LNCaP clone FGC (cell line): ENCODE measurements around the gene NET1.

Source experiments
- DNase-seq: peaks from one replicate; pipeline ENCODE4 v3.0.0-alpha.2; 2011; ENCODE audit warnings: low read depth
- H3K4me3 ChIP-seq: 2 replicates; pipeline ENCODE4 v1.5.1; 2011; ENCODE audit warnings: mild to moderate bottlenecking, low read depth, low read length, control low read depth
- TF ChIP-seq, protein P1 (sequence below): IDR thresholded peaks from 2 replicates; pipeline ENCODE4 v1.5.1; 2012; ENCODE audit warnings: mild to moderate bottlenecking; ENCODE audit not compliant: control insufficient read depth, insufficient read depth; ENCODE audit errors: extremely low read depth

NET1 gene

DNA sequence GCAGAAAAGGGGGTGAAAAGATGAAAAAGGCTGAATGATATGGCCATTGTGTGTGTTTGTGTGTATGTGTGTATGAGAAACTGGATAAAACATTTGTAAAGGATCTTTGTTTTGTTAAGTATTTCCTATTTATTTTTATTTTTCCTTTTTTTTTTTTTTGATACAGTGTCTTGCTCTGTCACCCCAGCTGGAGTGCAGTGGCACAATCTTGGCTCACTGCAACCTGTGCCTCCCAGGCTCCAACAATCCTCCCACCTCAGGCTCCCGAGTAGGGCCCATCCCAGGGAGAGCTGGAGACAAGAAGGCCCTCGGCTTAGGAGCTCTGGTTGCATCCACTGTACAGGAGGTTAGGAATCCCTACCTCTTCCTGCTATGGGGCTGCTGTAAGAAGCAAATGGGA lies 93.9 kb downstream of the NET1 start:
- no peak overlapping the region for H3K4me3 ChIP-seq
- DNase-seq, result no peak
- TF ChIP-seq, protein P1, sequence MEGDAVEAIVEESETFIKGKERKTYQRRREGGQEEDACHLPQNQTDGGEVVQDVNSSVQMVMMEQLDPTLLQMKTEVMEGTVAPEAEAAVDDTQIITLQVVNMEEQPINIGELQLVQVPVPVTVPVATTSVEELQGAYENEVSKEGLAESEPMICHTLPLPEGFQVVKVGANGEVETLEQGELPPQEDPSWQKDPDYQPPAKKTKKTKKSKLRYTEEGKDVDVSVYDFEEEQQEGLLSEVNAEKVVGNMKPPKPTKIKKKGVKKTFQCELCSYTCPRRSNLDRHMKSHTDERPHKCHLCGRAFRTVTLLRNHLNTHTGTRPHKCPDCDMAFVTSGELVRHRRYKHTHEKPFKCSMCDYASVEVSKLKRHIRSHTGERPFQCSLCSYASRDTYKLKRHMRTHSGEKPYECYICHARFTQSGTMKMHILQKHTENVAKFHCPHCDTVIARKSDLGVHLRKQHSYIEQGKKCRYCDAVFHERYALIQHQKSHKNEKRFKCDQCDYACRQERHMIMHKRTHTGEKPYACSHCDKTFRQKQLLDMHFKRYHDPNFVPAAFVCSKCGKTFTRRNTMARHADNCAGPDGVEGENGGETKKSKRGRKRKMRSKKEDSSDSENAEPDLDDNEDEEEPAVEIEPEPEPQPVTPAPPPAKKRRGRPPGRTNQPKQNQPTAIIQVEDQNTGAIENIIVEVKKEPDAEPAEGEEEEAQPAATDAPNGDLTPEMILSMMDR, result no peak

DNA sequence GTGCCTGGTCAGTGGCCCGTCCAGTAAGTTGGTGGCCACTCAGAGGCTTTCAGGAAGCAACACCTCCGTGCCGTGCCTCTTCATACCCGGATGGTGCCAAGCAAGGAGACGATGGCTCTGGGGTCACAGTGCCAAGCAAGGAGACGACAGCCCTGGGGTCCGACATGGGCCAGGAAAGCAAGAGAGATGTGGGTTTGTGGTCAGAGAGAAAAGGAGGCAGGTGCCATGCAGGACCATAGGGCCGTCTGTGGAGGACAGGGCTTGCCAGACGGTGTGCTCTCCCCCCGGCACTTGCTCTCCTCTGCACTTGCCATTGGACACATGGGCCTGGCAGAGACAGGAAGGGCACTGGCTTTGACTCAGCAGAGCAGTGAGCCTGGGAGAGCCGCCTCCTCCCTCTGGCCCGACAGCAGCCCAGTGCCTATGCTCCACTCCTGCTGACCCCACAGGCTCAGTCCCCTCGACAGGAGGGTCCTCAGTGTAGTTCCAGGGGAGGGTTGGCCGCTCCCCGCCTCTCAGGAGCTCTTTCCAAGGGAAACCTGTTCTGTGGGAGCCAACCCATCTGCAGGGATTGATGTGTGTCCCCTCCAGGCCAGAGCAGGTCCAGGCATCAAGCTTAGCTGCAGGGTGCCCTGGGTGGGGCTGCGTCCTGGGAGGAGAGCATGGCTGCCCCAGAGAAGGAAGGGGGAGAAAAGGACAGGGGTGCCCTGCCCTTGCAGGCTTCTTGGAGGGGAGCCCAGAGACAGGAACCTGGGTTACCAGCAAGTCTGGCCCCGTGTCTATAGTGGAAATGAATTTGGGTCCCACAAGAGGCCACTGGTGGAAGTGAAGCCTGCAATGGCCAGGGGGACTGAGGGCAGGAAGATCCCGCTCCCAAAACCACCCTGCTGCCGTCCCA lies 94.6 kb downstream of the NET1 start:
- TF ChIP-seq, protein P1, result no peak
- no peak overlapping the region for H3K4me3 ChIP-seq
- no peak for DNase-seq

DNA sequence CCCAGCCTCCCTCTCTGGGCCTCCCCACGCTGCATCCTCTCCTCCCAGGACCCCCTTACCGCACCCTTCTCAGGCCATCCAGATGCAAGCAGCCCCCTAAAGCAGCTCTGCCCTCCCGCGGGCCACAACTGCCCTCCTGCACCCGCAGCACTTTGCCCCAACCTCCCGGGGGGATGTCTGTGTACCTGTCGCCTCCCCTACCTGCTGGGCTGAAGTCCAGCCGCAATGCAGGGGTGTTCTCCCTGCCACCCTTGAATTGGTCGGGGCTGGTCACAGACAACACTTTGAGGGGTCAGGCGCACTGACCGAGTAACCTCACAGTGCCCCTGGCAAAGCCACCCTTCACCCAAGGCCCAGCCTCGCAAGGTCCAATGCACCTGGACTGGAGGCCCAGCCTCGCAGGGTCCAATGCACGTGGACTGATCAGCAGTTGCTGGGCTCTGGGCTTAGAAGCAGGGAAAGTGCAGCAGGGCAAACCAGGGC lies 95.3 kb downstream of the NET1 start:
- no peak overlapping the region for H3K4me3 ChIP-seq
- DNase-seq, result no peak

DNA sequence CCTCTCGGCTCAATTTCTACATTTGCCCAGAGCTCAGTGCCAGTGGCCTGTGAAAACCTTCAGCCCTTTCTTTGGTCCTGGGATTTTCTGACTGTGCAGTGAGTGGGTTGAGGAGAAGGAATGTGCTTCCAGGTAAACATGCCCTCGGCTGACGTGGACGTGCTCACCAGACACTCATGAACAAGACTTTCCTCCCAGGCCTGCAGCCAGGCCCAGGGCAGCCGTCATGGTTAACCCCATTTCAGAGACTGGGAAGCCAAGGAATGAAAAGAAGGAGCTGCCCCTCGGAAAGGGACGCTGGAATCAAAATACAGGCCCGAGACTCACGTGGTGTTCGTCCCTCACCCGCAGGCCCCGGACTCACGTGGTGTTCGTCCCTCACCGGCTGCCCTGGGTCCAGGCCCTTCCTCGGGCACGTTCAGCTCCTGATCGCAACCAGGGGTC lies 95.8 kb downstream of the NET1 start:
- TF ChIP-seq, protein P1, result no peak
- no peak overlapping the region for H3K4me3 ChIP-seq
- no peak for DNase-seq

More for the DNA sequence above, 95.3 kb downstream of the NET1 start:
- TF ChIP-seq, protein P1, result no peak
